ENCODE measurements around the gene TULP4.

- TF ChIP-seq CTCF (conservative IDR thresholded peaks at IDR 0.05 in 1 of 2, IDR thresholded peaks at IDR 0.05 in 1 of 2; ENCODE audit: extremely low read depth in 1 of 2, insufficient read depth in 1 of 2, low read depth in 1 of 2, low read length in 2 of 2): no peak
- no peak for TF ChIP-seq EZH2 (IDR thresholded peaks at IDR 0.05; ENCODE audit: borderline replicate concordance, low read length)
Measured at GRCh38 chr6:158287047-158287446, 25.2 kb upstream of the TULP4 start.
